ENCODE results near the gene GPR156. TPM values are rescaled to one million over a fixed set of nuclear protein-coding genes. Genes with fewer than 3 reads are reported as not detected.

Gene GPR156
- polyA plus RNA-seq, 1 donor from 2014 or later = 0.22 TPM

DNA sequence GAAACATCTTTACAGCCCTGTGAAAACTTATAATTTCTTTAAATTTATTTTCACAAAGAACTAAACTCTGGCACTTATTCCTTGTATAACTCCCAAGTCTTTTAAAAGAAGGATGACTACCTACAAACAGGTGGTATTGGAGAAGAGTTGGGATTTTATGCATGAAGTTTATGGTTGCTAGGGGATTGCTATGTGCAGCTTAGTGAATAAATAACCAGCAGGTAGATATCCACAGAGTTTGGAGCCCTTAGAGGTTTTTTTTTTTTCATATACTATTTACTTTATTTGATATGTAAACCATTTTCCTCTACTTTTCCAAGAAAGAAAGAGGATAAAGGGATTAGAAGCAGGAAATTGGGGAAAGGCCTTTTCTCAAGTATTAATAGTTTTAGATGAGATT is 91.5 kb downstream of the GPR156 start:
- Histone ChIP-seq H3K79me2 (replicated peaks; ENCODE audit: insufficient read depth, low read length) (no peaks in the 10 kb centered on the region), H3K9me2 (ENCODE audit: insufficient read depth, low read length) (no peaks in the 10 kb centered on the region), H3K9ac (ENCODE audit: low read length) (no peak overlapping the region), H3K9me3 (ENCODE audit: low read length) (no peaks in the 10 kb centered on the region), H3K27ac (ENCODE audit: low read length) (no peak overlapping the region), H3K27me3 (ENCODE audit: insufficient read depth, low read depth, low read length) (no peaks in the 10 kb centered on the region), H2AFZ (ENCODE audit: low read depth, low read length) (no peak overlapping the region), H3K4me3 (ENCODE audit: low read length) (no peak overlapping the region), H3K36me3 (ENCODE audit: insufficient read depth, low read length) (no peaks in the 10 kb centered on the region), H4K20me1 (ENCODE audit: insufficient read depth) (no peaks in the 10 kb centered on the region), H3K4me2 (ENCODE audit: low read length) (no peak overlapping the region), H3F3A (ENCODE audit: insufficient read depth, low read length, poor library complexity, severe bottlenecking) (no peaks in the 10 kb centered on the region)
- TF ChIP-seq EP300 (conservative IDR thresholded peaks at IDR 0.05; ENCODE audit: poor library complexity, severe bottlenecking) (no peak), EZH2 (IDR thresholded peaks at IDR 0.05; ENCODE audit: borderline replicate concordance, insufficient read depth, low read length, poor library complexity, severe bottlenecking) (no peak), MXI1 (conservative IDR thresholded peaks at IDR 0.05; ENCODE audit: poor library complexity, severe bottlenecking) (no peak), RAD21 (conservative IDR thresholded peaks at IDR 0.05) (no peak), SMC3 (conservative IDR thresholded peaks at IDR 0.05; ENCODE audit: poor library complexity) (no peak), TAF1 (IDR thresholded peaks at IDR 0.05; ENCODE audit: low read depth) (no peak), POLR2AphosphoS5 (IDR thresholded peaks at IDR 0.05) (no peak)
- TF ChIP-seq, protein P1, sequence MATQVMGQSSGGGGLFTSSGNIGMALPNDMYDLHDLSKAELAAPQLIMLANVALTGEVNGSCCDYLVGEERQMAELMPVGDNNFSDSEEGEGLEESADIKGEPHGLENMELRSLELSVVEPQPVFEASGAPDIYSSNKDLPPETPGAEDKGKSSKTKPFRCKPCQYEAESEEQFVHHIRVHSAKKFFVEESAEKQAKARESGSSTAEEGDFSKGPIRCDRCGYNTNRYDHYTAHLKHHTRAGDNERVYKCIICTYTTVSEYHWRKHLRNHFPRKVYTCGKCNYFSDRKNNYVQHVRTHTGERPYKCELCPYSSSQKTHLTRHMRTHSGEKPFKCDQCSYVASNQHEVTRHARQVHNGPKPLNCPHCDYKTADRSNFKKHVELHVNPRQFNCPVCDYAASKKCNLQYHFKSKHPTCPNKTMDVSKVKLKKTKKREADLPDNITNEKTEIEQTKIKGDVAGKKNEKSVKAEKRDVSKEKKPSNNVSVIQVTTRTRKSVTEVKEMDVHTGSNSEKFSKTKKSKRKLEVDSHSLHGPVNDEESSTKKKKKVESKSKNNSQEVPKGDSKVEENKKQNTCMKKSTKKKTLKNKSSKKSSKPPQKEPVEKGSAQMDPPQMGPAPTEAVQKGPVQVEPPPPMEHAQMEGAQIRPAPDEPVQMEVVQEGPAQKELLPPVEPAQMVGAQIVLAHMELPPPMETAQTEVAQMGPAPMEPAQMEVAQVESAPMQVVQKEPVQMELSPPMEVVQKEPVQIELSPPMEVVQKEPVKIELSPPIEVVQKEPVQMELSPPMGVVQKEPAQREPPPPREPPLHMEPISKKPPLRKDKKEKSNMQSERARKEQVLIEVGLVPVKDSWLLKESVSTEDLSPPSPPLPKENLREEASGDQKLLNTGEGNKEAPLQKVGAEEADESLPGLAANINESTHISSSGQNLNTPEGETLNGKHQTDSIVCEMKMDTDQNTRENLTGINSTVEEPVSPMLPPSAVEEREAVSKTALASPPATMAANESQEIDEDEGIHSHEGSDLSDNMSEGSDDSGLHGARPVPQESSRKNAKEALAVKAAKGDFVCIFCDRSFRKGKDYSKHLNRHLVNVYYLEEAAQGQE (IDR thresholded peaks at IDR 0.05; ENCODE audit: borderline replicate concordance) = no peak
- TF ChIP-seq, protein P2, sequence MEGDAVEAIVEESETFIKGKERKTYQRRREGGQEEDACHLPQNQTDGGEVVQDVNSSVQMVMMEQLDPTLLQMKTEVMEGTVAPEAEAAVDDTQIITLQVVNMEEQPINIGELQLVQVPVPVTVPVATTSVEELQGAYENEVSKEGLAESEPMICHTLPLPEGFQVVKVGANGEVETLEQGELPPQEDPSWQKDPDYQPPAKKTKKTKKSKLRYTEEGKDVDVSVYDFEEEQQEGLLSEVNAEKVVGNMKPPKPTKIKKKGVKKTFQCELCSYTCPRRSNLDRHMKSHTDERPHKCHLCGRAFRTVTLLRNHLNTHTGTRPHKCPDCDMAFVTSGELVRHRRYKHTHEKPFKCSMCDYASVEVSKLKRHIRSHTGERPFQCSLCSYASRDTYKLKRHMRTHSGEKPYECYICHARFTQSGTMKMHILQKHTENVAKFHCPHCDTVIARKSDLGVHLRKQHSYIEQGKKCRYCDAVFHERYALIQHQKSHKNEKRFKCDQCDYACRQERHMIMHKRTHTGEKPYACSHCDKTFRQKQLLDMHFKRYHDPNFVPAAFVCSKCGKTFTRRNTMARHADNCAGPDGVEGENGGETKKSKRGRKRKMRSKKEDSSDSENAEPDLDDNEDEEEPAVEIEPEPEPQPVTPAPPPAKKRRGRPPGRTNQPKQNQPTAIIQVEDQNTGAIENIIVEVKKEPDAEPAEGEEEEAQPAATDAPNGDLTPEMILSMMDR (IDR thresholded peaks at IDR 0.05; ENCODE audit: poor library complexity, severe bottlenecking) = no peak

DNA sequence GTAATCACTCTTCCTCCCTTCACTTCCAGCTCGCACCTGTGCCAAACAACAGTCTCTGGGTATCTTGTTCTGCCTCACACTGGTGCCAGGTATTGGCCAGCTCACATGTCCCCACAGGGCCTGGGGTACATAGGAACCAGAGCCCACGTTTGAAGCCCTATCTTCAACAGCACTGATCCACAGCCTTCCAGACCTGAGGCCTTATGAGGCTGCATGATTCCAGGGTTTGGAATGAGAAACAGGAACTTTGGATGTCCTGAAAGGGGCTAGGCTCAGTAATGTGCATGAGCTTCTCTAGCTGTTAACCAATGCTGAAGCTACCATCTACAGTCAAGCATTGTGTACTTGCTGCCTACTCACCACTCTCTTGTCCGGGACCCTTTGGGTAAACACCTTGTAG is 92.4 kb downstream of the GPR156 start:
- Histone ChIP-seq H2AFZ (ENCODE audit: low read depth, low read length) (no peak overlapping the region), H3K36me3 (ENCODE audit: insufficient read depth, low read length) (no peaks in the 10 kb centered on the region), H3K4me2 (ENCODE audit: low read length) (no peak overlapping the region), H3K79me2 (replicated peaks; ENCODE audit: insufficient read depth, low read length) (no peaks in the 10 kb centered on the region), H3F3A (ENCODE audit: insufficient read depth, low read length, poor library complexity, severe bottlenecking) (no peaks in the 10 kb centered on the region), H3K4me3 (ENCODE audit: low read length) (no peak overlapping the region), H3K27me3 (ENCODE audit: insufficient read depth, low read depth, low read length) (no peaks in the 10 kb centered on the region), H3K27ac (ENCODE audit: low read length) (no peak overlapping the region), H3K9ac (ENCODE audit: low read length) (no peak overlapping the region), H3K9me2 (ENCODE audit: insufficient read depth, low read length) (no peaks in the 10 kb centered on the region), H4K20me1 (ENCODE audit: insufficient read depth) (no peaks in the 10 kb centered on the region), H3K9me3 (ENCODE audit: low read length) (no peaks in the 10 kb centered on the region)
- TF ChIP-seq, protein P2 (IDR thresholded peaks at IDR 0.05; ENCODE audit: poor library complexity, severe bottlenecking) = no peak
- TF ChIP-seq EZH2 (IDR thresholded peaks at IDR 0.05; ENCODE audit: borderline replicate concordance, insufficient read depth, low read length, poor library complexity, severe bottlenecking) (no peak), TAF1 (IDR thresholded peaks at IDR 0.05; ENCODE audit: low read depth) (no peak), SMC3 (conservative IDR thresholded peaks at IDR 0.05; ENCODE audit: poor library complexity) (no peak), EP300 (conservative IDR thresholded peaks at IDR 0.05; ENCODE audit: poor library complexity, severe bottlenecking) (no peak), MXI1 (conservative IDR thresholded peaks at IDR 0.05; ENCODE audit: poor library complexity, severe bottlenecking) (no peak), POLR2AphosphoS5 (IDR thresholded peaks at IDR 0.05) (no peak), RAD21 (conservative IDR thresholded peaks at IDR 0.05) (no peak)
- TF ChIP-seq, protein P1 (IDR thresholded peaks at IDR 0.05; ENCODE audit: borderline replicate concordance) = no peak
